ENCODE measurements around the gene GAPVD1.

GRCh38 chr9:125271081-125271480, 9.5 kb downstream of the GAPVD1 start:
- TF ChIP-seq CTCF (conservative IDR thresholded peaks at IDR 0.05 in 1 of 2, IDR thresholded peaks at IDR 0.05 in 1 of 2; ENCODE audit: extremely low read depth in 1 of 2, insufficient read depth in 1 of 2, low read depth in 1 of 2, low read length in 2 of 2) (no peak), EZH2 (IDR thresholded peaks at IDR 0.05; ENCODE audit: borderline replicate concordance, low read length) (no peak)

Data from mammary epithelial cell (primary cell).